Left ventricle myocardium inferior (tissue), 1 donor: ENCODE results near the gene CACNA1C. TPM values are rescaled to one million over a fixed set of nuclear protein-coding genes. Genes with fewer than 3 reads are reported as not detected.

ENCODE experiments used
- DNase-seq: peaks from one replicate; pipeline ENCODE4 v3.0.0-alpha.2; 2020
- H3K27ac ChIP-seq: fragments of 200-600 bp; replicated peaks from 2 replicates; pipeline ENCODE4 v1.8.0; 2021
- H3K27me3 ChIP-seq: fragments of 200-600 bp; 2 replicates; pipeline ENCODE4 v1.8.0; 2021; ENCODE audit warnings: low read depth
- H3K36me3 ChIP-seq: fragments of 200-600 bp; 2 replicates; pipeline ENCODE4 v1.8.0; 2021
- H3K4me1 ChIP-seq: fragments of 200-600 bp; 2 replicates; pipeline ENCODE4 v1.8.0; 2021
- H3K4me3 ChIP-seq: fragments of 200-600 bp; 2 replicates; pipeline ENCODE4 v1.8.0; 2021; ENCODE audit warnings: mild to moderate bottlenecking, moderate library complexity
- H3K9me3 ChIP-seq: fragments of 200-600 bp; replicated peaks from 2 replicates; pipeline ENCODE4 v1.8.0; 2021
- CTCF ChIP-seq: fragments of 200-600 bp; IDR thresholded peaks from 2 replicates; pipeline ENCODE4 v1.8.0; 2021; ENCODE audit warnings: antibody characterized with exemption, mild to moderate bottlenecking, borderline replicate concordance
- intact Hi-C: fragments of 100-400 bp; cut with micrococcal nuclease; formaldehyde crosslinking; loops from one replicate; pipeline ENCODE4 v1.11.0; 2022
- total RNA-seq: library from RNA; stranded (reverse); fragmentation: NEBNext Ultra II Directional; extraction: Animal tissue kit (Norgen Biotek cat#: 25700); gene quantifications from one replicate; pipeline ENCODE4 v1.2.1, GENCODE V29; 2021
- donor health status: DM: no; HTN: yes; CAD: no; lungs with severe emphysema.

CACNA1C gene
- total RNA-seq, 1 donor from 2014 or later: 137 TPM

GRCh38 chr12:2224961-2225360 lies 172.2 kb downstream of the CACNA1C start:
- intact Hi-C loops: no loop called here
- TF ChIP-seq CTCF: no peak
- Histone ChIP-seq H3K36me3 (no peaks in the 10 kb centered on the region), H3K4me1 (peaks cover 89% of the 10 kb centered on the region), H3K27ac (no peak overlapping the region), H3K4me3 (no peak overlapping the region), H3K9me3 (no peaks in the 10 kb centered on the region), H3K27me3 (no peaks in the 10 kb centered on the region)
- no peak for DNase-seq

- Histone ChIP-seq H3K27me3 (no peaks in the 10 kb centered on the region), H3K9me3 (no peaks in the 10 kb centered on the region), H3K27ac (no peak overlapping the region), H3K4me3 (no peak overlapping the region), H3K36me3 (no peaks in the 10 kb centered on the region), H3K4me1 (peaks cover 89% of the 10 kb centered on the region)
- no peak for TF ChIP-seq CTCF
- intact Hi-C loops: no loop called here
- DNase-seq: no peak
Measured at GRCh38 chr12:2225696-2226095, 172.9 kb downstream of the CACNA1C start.

- DNase-seq: no peak
- H3K36me3 ChIP-seq: no peaks in the 10 kb centered on the region
- H3K27ac ChIP-seq: peak overlapping the region; percentile 54
- TF ChIP-seq CTCF: no peak
- H3K4me1 ChIP-seq: peaks cover 89% of the 10 kb centered on the region
- intact Hi-C loops: no loop called here
- no peaks in the 10 kb centered on the region for H3K27me3 ChIP-seq
- H3K4me3 ChIP-seq: no peak overlapping the region
- H3K9me3 ChIP-seq: no peaks in the 10 kb centered on the region
Measured at GRCh38 chr12:2226641-2227040, 173.9 kb downstream of the CACNA1C start.

GRCh38 chr12:2227360-2227759 lies 174.6 kb downstream of the CACNA1C start:
- Histone ChIP-seq H3K27ac (peak overlapping the region; percentile 54), H3K36me3 (no peaks in the 10 kb centered on the region), H3K4me1 (peaks cover 94% of the 10 kb centered on the region), H3K9me3 (no peaks in the 10 kb centered on the region), H3K27me3 (no peaks in the 10 kb centered on the region), H3K4me3 (no peak overlapping the region)
- intact Hi-C loops: no loop called here
- TF ChIP-seq CTCF: no peak
- DNase-seq: no peak

GRCh38 chr12:2228535-2228934 lies 175.7 kb downstream of the CACNA1C start:
- TF ChIP-seq CTCF: no peak
- no peak overlapping the region for H3K4me3 ChIP-seq
- H3K36me3 ChIP-seq: no peaks in the 10 kb centered on the region
- H3K9me3 ChIP-seq: no peaks in the 10 kb centered on the region
- intact Hi-C loops: no loop called here
- H3K4me1 ChIP-seq: peaks cover 96% of the 10 kb centered on the region
- no peaks in the 10 kb centered on the region for H3K27me3 ChIP-seq
- H3K27ac ChIP-seq: peak overlapping the region; percentile 35
- no peak for DNase-seq
